GM21381 (cell line): Measurements from ENCODE around the gene NR2F1-AS1.
"Not testable (repeated sequence)": the region's sequence is repeated elsewhere in the genome, so short reads cannot be mapped to it uniquely, and the experiment has no call there.

Experiments
- ATAC-seq: cut with Tn5 transposase; IDR thresholded peaks from one replicate; pipeline ENCODE4 v1.9.1; 2021; ENCODE audit warnings: mild to moderate bottlenecking, moderate library complexity; ENCODE audit not compliant: unreplicated experiment

The NR2F1-AS1 gene

GRCh38 chr5:93549594-93549993, 31.4 kb downstream of the NR2F1-AS1 start:
- not testable (repeated sequence) for ATAC-seq

GRCh38 chr5:93545872-93546271, 35.1 kb downstream of the NR2F1-AS1 start:
- ATAC-seq, result no peak

- no peak for ATAC-seq
Measured at GRCh38 chr5:93532370-93532769, 48.6 kb downstream of the NR2F1-AS1 start.

- ATAC-seq, result not testable (repeated sequence)
Measured at GRCh38 chr5:93521815-93522214, 59.2 kb downstream of the NR2F1-AS1 start.

GRCh38 chr5:93519740-93520139, 61.3 kb downstream of the NR2F1-AS1 start:
- ATAC-seq, result no peak

- no peak for ATAC-seq
Measured at GRCh38 chr5:93517828-93518227, 63.2 kb downstream of the NR2F1-AS1 start.

- ATAC-seq, result no peak
Measured at GRCh38 chr5:93513298-93513697, 67.7 kb downstream of the NR2F1-AS1 start.

GRCh38 chr5:93512799-93513198, 68.2 kb downstream of the NR2F1-AS1 start:
- no peak for ATAC-seq

- no peak for ATAC-seq
Measured at GRCh38 chr5:93511445-93511844, 69.6 kb downstream of the NR2F1-AS1 start.

- ATAC-seq, result no peak
Measured at GRCh38 chr5:93510626-93511380, 70.2 kb downstream of the NR2F1-AS1 start.

GRCh38 chr5:93505553-93505952, 75.5 kb downstream of the NR2F1-AS1 start:
- ATAC-seq, result not testable (repeated sequence)

GRCh38 chr5:93503598-93504067, 77.4 kb downstream of the NR2F1-AS1 start:
- no peak for ATAC-seq

- ATAC-seq, result no peak
Measured at GRCh38 chr5:93497096-93497495, 83.9 kb downstream of the NR2F1-AS1 start.

- ATAC-seq, result no peak
Measured at GRCh38 chr5:93479982-93480509, 101.0 kb downstream of the NR2F1-AS1 start.

GRCh38 chr5:93477816-93478215, 103.2 kb downstream of the NR2F1-AS1 start:
- ATAC-seq, result no peak

- ATAC-seq, result no peak
Measured at GRCh38 chr5:93476251-93476742, 104.7 kb downstream of the NR2F1-AS1 start.

- no peak for ATAC-seq
Measured at GRCh38 chr5:93462916-93463315, 118.1 kb downstream of the NR2F1-AS1 start.

GRCh38 chr5:93461756-93462155, 119.3 kb downstream of the NR2F1-AS1 start:
- no peak for ATAC-seq

GRCh38 chr5:93460286-93460685, 120.7 kb downstream of the NR2F1-AS1 start:
- no peak for ATAC-seq

GRCh38 chr5:93456796-93457195, 124.2 kb downstream of the NR2F1-AS1 start:
- ATAC-seq, result not testable (repeated sequence)

GRCh38 chr5:93454896-93455295, 126.1 kb downstream of the NR2F1-AS1 start:
- ATAC-seq, result no peak

GRCh38 chr5:93452255-93452654, 128.8 kb downstream of the NR2F1-AS1 start:
- ATAC-seq, result no peak
